Measurements from ENCODE around the gene PRDM16.

Gene PRDM16

GRCh38 chr1:3441880-3442279 lies 372.9 kb downstream of the PRDM16 start:
- DNase-seq (ENCODE audit: low read depth, low spot score) = no peak

GRCh38 chr1:3442331-3442730 lies 373.3 kb downstream of the PRDM16 start:
- DNase-seq (ENCODE audit: low read depth, low spot score) = no peak

GRCh38 chr1:3442901-3443300 lies 373.9 kb downstream of the PRDM16 start:
- DNase-seq (ENCODE audit: low read depth, low spot score) = no peak

- no peak for DNase-seq (ENCODE audit: low read depth, low spot score)
Measured at GRCh38 chr1:3443807-3444206, 374.8 kb downstream of the PRDM16 start.

- DNase-seq (ENCODE audit: low read depth, low spot score) = no peak
Measured at GRCh38 chr1:3444298-3444697, 375.3 kb downstream of the PRDM16 start.

GRCh38 chr1:3444736-3445135 lies 375.7 kb downstream of the PRDM16 start:
- no peak for DNase-seq (ENCODE audit: low read depth, low spot score)

GRCh38 chr1:3450202-3450863 lies 381.3 kb downstream of the PRDM16 start:
- no peak for DNase-seq (ENCODE audit: low read depth, low spot score)

GRCh38 chr1:3450983-3451382 lies 382.0 kb downstream of the PRDM16 start:
- no peak for DNase-seq (ENCODE audit: low read depth, low spot score)

- no peak for DNase-seq (ENCODE audit: low read depth, low spot score)
Measured at GRCh38 chr1:3451994-3452865, 383.2 kb downstream of the PRDM16 start.

- no peak for DNase-seq (ENCODE audit: low read depth, low spot score)
Measured at GRCh38 chr1:3452866-3453175, 383.8 kb downstream of the PRDM16 start.

- no peak for DNase-seq (ENCODE audit: low read depth, low spot score)
Measured at GRCh38 chr1:3453203-3453761, 384.3 kb downstream of the PRDM16 start.

GRCh38 chr1:3453891-3454810 lies 385.1 kb downstream of the PRDM16 start, which contains the start of gene ARHGEF16:
Gene ARHGEF16, plus strand, starts transcription at chr1:3454665. Its CDS starts 8,420 bp downstream, at chr1:3463085.
- DNase-seq (ENCODE audit: low read depth, low spot score) = no peak

GRCh38 chr1:3454811-3455618 lies 386.0 kb downstream of the PRDM16 start:
- DNase-seq (ENCODE audit: low read depth, low spot score) = no peak

GRCh38 chr1:3455670-3456448 lies 386.9 kb downstream of the PRDM16 start:
- no peak for DNase-seq (ENCODE audit: low read depth, low spot score)

- DNase-seq (ENCODE audit: low read depth, low spot score) = no peak
Measured at GRCh38 chr1:3456449-3456963, 387.5 kb downstream of the PRDM16 start.

GRCh38 chr1:3456964-3457909 lies 388.2 kb downstream of the PRDM16 start:
- DNase-seq (ENCODE audit: low read depth, low spot score) = no peak

GRCh38 chr1:3457910-3458883 lies 389.2 kb downstream of the PRDM16 start:
- DNase-seq (ENCODE audit: low read depth, low spot score) = no peak
